Fibroblast of upper back skin (primary cell): ENCODE data around the gene QARS1.

Experiments
- DNase-seq: peaks from one replicate; pipeline ENCODE4 v3.0.0-alpha.2; 2013

QARS1 gene

GRCh38 chr3:49104427-49105291 is at the start of gene QARS1:
QARS1 (minus strand) TSS chr3:49104757; CDS start chr3:49104733, 24 bp downstream.
- DNase-seq = peak; percentile 94

GRCh38 chr3:49153349-49153912 is 48.9 kb upstream of the QARS1 start:
- DNase-seq = no peak

GRCh38 chr3:49151610-49152009 is 47.1 kb upstream of the QARS1 start:
- no peak for DNase-seq

- DNase-seq = no peak
Observed at GRCh38 chr3:49148159-49148558, 43.6 kb upstream of the QARS1 start.

- DNase-seq = no peak
Observed at GRCh38 chr3:49140080-49140479, 35.5 kb upstream of the QARS1 start.

GRCh38 chr3:49135499-49135898 is 30.9 kb upstream of the QARS1 start:
- no peak for DNase-seq

- DNase-seq = no peak
Observed at GRCh38 chr3:49134471-49135265, 30.1 kb upstream of the QARS1 start.

GRCh38 chr3:49133226-49133951 is 28.8 kb upstream of the QARS1 start:
- peak; percentile 92 for DNase-seq

- DNase-seq = peak; percentile 78
Observed at GRCh38 chr3:49132437-49133225, 28.1 kb upstream of the QARS1 start, which contains the start of gene LAMB2. LAMB2 (minus strand) TSS chr3:49133050; CDS start chr3:49132867, 183 bp downstream.

- DNase-seq = no peak
Observed at GRCh38 chr3:49132073-49132436, 27.5 kb upstream of the QARS1 start.

GRCh38 chr3:49131576-49131975 is 27.0 kb upstream of the QARS1 start:
- DNase-seq = no peak

GRCh38 chr3:49131040-49131439 is 26.5 kb upstream of the QARS1 start:
- no peak for DNase-seq

GRCh38 chr3:49124991-49125670 is 20.6 kb upstream of the QARS1 start:
- DNase-seq = no peak

GRCh38 chr3:49124203-49124602 is 19.6 kb upstream of the QARS1 start:
- no peak for DNase-seq

- DNase-seq = no peak
Observed at GRCh38 chr3:49123687-49124086, 19.1 kb upstream of the QARS1 start.

- no peak for DNase-seq
Observed at GRCh38 chr3:49122886-49123545, 18.5 kb upstream of the QARS1 start.

- no peak for DNase-seq
Observed at GRCh38 chr3:49122451-49122850, 17.9 kb upstream of the QARS1 start.

GRCh38 chr3:49122022-49122421 is 17.5 kb upstream of the QARS1 start:
- DNase-seq = no peak

- no peak for DNase-seq
Observed at GRCh38 chr3:49121132-49121736, 16.7 kb upstream of the QARS1 start.

- DNase-seq = peak; percentile 91
Observed at GRCh38 chr3:49120438-49121131, 16.0 kb upstream of the QARS1 start, which contains the start of gene USP19. USP19 (minus strand) TSS chr3:49120823; CDS start chr3:49119145, 1,678 bp downstream.
